Astrocyte (in vitro differentiated cells and primary cell): ENCODE results near the gene C1QTNF2. TPM values are rescaled to one million over a fixed set of nuclear protein-coding genes. Genes with fewer than 3 reads are reported as not detected.

ENCODE experiments used
- DNase-seq: peaks from one replicate; pipeline ENCODE4 v3.0.0-alpha.2; 2010; ENCODE audit warnings: low read depth
- FAIRE-seq: peaks from 2 replicates; lab custom pipeline; 2011; peaks lifted over from hg19 to GRCh38; lab: Jason Lieb, UNC
- H2AFZ ChIP-seq: 2 replicates; pipeline ENCODE4 v1.6.0; 2012; ENCODE audit warnings: low read depth, low read length, inconsistent platforms
- H3K27ac ChIP-seq: 2 replicates; pipeline ENCODE4 v1.5.1; 2011; ENCODE audit warnings: low read depth, low read length, inconsistent platforms
- H3K27me3 ChIP-seq: 2 replicates; pipeline ENCODE4 v1.6.0; 2011; ENCODE audit warnings: low read length, inconsistent platforms; ENCODE audit not compliant: insufficient read depth
- H3K36me3 ChIP-seq: 2 replicates; pipeline ENCODE4 v1.5.1; 2011; ENCODE audit warnings: low read length, inconsistent platforms; ENCODE audit not compliant: insufficient read depth
- H3K4me1 ChIP-seq: 2 replicates; pipeline ENCODE4 v1.5.1; 2011; ENCODE audit warnings: low read length, inconsistent platforms; ENCODE audit not compliant: insufficient read depth
- H3K4me2 ChIP-seq: 2 replicates; pipeline ENCODE4 v1.6.0; 2012; ENCODE audit warnings: low read length, inconsistent platforms
- H3K4me3 ChIP-seq: 2 replicates; pipeline ENCODE4 v1.5.1; 2011; ENCODE audit warnings: low read depth, mild to moderate bottlenecking, low read length, inconsistent platforms; ENCODE audit not compliant: insufficient read depth
- H3K79me2 ChIP-seq: 2 replicates; pipeline ENCODE4 v1.6.0; 2012; ENCODE audit warnings: mild to moderate bottlenecking, low read length, inconsistent platforms; ENCODE audit not compliant: insufficient read depth
- H3K9ac ChIP-seq: 2 replicates; pipeline ENCODE4 v1.6.0; 2012; ENCODE audit warnings: mild to moderate bottlenecking, low read length, inconsistent platforms
- H3K9me3 ChIP-seq: 2 replicates; pipeline ENCODE4 v1.5.1; 2012; ENCODE audit warnings: low read depth, mild to moderate bottlenecking, low read length, inconsistent platforms; ENCODE audit not compliant: insufficient read depth
- H4K20me1 ChIP-seq: 2 replicates; pipeline ENCODE4 v1.6.0; 2012; ENCODE audit warnings: low read length, inconsistent platforms; ENCODE audit not compliant: insufficient read depth
- H3K27ac Mint-ChIP-seq: one replicate; pipeline ENCODE4 v1.8.0; 2021; ENCODE audit warnings: mild to moderate bottlenecking, mixed read lengths; ENCODE audit not compliant: unreplicated experiment
- H3K27me3 Mint-ChIP-seq: one replicate; pipeline ENCODE4 v1.8.0; 2021; ENCODE audit warnings: low read depth, mixed read lengths; ENCODE audit not compliant: unreplicated experiment
- H3K36me3 Mint-ChIP-seq: one replicate; pipeline ENCODE4 v1.8.0; 2021; ENCODE audit warnings: low read depth, mixed read lengths; ENCODE audit not compliant: unreplicated experiment
- H3K4me1 Mint-ChIP-seq: one replicate; pipeline ENCODE4 v1.8.0; 2021; ENCODE audit warnings: low read depth, mixed read lengths; ENCODE audit not compliant: unreplicated experiment
- H3K4me3 Mint-ChIP-seq: one replicate; pipeline ENCODE4 v1.8.0; 2021; ENCODE audit warnings: mild to moderate bottlenecking, moderate library complexity, mixed read lengths; ENCODE audit not compliant: unreplicated experiment
- H3K9me3 Mint-ChIP-seq: one replicate; pipeline ENCODE4 v1.8.0; 2021; ENCODE audit warnings: mild to moderate bottlenecking, mixed read lengths; ENCODE audit not compliant: unreplicated experiment
- CTCF ChIP-seq: IDR thresholded peaks from 2 replicates; pipeline ENCODE4 v1.5.1; 2011; ENCODE audit warnings: low read depth, mild to moderate bottlenecking, inconsistent platforms, low read length, moderate library complexity; ENCODE audit not compliant: insufficient read depth
- EZH2 ChIP-seq: IDR thresholded peaks from 2 replicates; pipeline ENCODE4 v1.6.1; 2012; ENCODE audit warnings: mild to moderate bottlenecking, low read length, inconsistent platforms; ENCODE audit not compliant: insufficient read depth
- total RNA-seq: library from RNA; stranded (reverse); gene quantifications from 2 replicates; pipeline ENCODE4 v1.2.1, GENCODE V29; 2021

C1QTNF2 gene
- total RNA-seq, 1 donor from 2014 or later, result 0.64 TPM

GRCh38 chr5:160353379-160353778 lies 17.0 kb downstream of the C1QTNF2 start:
- H3K36me3 ChIP-seq, result no peaks in the 10 kb centered on the region
- H3K4me1 ChIP-seq, result no peaks in the 10 kb centered on the region
- H3K79me2 ChIP-seq, result no peaks in the 10 kb centered on the region
- Mint-ChIP-seq H3K36me3 (no peaks in the 10 kb centered on the region), H3K9me3 (no peaks in the 10 kb centered on the region), H3K27ac (no peak overlapping the region), H3K4me3 (no peak overlapping the region), H3K4me1 (no peaks in the 10 kb centered on the region), H3K27me3 (peaks cover 14% of the 10 kb centered on the region)
- DNase-seq (no peak), FAIRE-seq (no peak)
- no peak overlapping the region for H3K9ac ChIP-seq
- TF ChIP-seq CTCF (no peak), EZH2 (no peak)
- no peak overlapping the region for H3K4me3 ChIP-seq
- H2AFZ ChIP-seq, result no peak overlapping the region
- H3K27ac ChIP-seq, result no peak overlapping the region
- H3K4me2 ChIP-seq, result no peak overlapping the region
- H3K9me3 ChIP-seq, result no peaks in the 10 kb centered on the region
- no peaks in the 10 kb centered on the region for H3K27me3 ChIP-seq
- no peaks in the 10 kb centered on the region for H4K20me1 ChIP-seq

- no peaks in the 10 kb centered on the region for H3K9me3 ChIP-seq
- no peak for DNase-seq
- Mint-ChIP-seq H3K27ac (no peak overlapping the region), H3K27me3 (peaks cover 12% of the 10 kb centered on the region), H3K36me3 (no peaks in the 10 kb centered on the region), H3K4me3 (no peak overlapping the region), H3K9me3 (no peaks in the 10 kb centered on the region), H3K4me1 (no peaks in the 10 kb centered on the region)
- no peak for FAIRE-seq
- H3K36me3 ChIP-seq, result no peaks in the 10 kb centered on the region
- no peak overlapping the region for H3K4me3 ChIP-seq
- H2AFZ ChIP-seq, result no peak overlapping the region
- no peaks in the 10 kb centered on the region for H3K79me2 ChIP-seq
- TF ChIP-seq CTCF, result no peak
- TF ChIP-seq EZH2, result no peak
- H3K4me1 ChIP-seq, result no peaks in the 10 kb centered on the region
- H3K27me3 ChIP-seq, result no peaks in the 10 kb centered on the region
- H3K9ac ChIP-seq, result no peak overlapping the region
- no peak overlapping the region for H3K4me2 ChIP-seq
- H3K27ac ChIP-seq, result no peak overlapping the region
- H4K20me1 ChIP-seq, result no peaks in the 10 kb centered on the region
These were observed 18.1 kb downstream of the C1QTNF2 start for GRCh38 chr5:160352308-160352707.

GRCh38 chr5:160349935-160350303 lies 20.5 kb downstream of the C1QTNF2 start:
- no peak for DNase-seq
- no peak overlapping the region for H3K4me3 ChIP-seq
- H3K4me1 Mint-ChIP-seq, result no peaks in the 10 kb centered on the region

More at GRCh38 chr5:160349935-160350303, 20.5 kb downstream of the C1QTNF2 start:
- no peak overlapping the region for H3K27ac ChIP-seq
- no peaks in the 10 kb centered on the region for H3K27me3 ChIP-seq
- peaks cover 4% of the 10 kb centered on the region for H3K27me3 Mint-ChIP-seq
- H3K9ac ChIP-seq, result no peak overlapping the region
- FAIRE-seq, result no peak
- H4K20me1 ChIP-seq, result no peaks in the 10 kb centered on the region
- H3K4me2 ChIP-seq, result no peak overlapping the region
- H3K36me3 Mint-ChIP-seq, result no peaks in the 10 kb centered on the region
- no peaks in the 10 kb centered on the region for H3K9me3 ChIP-seq
- H3K36me3 ChIP-seq, result no peaks in the 10 kb centered on the region
- H3K9me3 Mint-ChIP-seq, result no peaks in the 10 kb centered on the region
- H3K79me2 ChIP-seq, result no peaks in the 10 kb centered on the region
- no peak overlapping the region for H3K27ac Mint-ChIP-seq
- H2AFZ ChIP-seq, result no peak overlapping the region
- H3K4me1 ChIP-seq, result no peaks in the 10 kb centered on the region
- H3K4me3 Mint-ChIP-seq, result no peak overlapping the region
- TF ChIP-seq CTCF (no peak), EZH2 (no peak)
